22Rv1 (cell line): Measurements from ENCODE around the gene DYNC1I1.
"Not testable (repeated sequence)": the region's sequence is repeated elsewhere in the genome, so short reads cannot be mapped to it uniquely, and the experiment has no call there.

Source experiments
- H3K27ac ChIP-seq: fragments of 450-650 bp; 2 replicates; pipeline ENCODE4 v1.5.1; 2017
- CTCF ChIP-seq: fragments of 450-650 bp; IDR thresholded peaks from 2 replicates; pipeline ENCODE4 v1.5.1; 2017; ENCODE audit warnings: mild to moderate bottlenecking
- ZFX ChIP-seq: fragments of 450-650 bp; IDR thresholded peaks from 2 replicates; pipeline ENCODE4 v1.6.1; 2017; ENCODE audit warnings: antibody characterized with exemption, borderline replicate concordance

DYNC1I1 gene

GRCh38 chr7:95931460-95932232 lies 159.3 kb downstream of the DYNC1I1 start:
- TF ChIP-seq ZFX = no peak
- TF ChIP-seq CTCF = no peak
- H3K27ac ChIP-seq = no peak overlapping the region

GRCh38 chr7:95933618-95934017 lies 161.3 kb downstream of the DYNC1I1 start:
- TF ChIP-seq CTCF = no peak
- TF ChIP-seq ZFX = no peak
- H3K27ac ChIP-seq = no peak overlapping the region

GRCh38 chr7:95944867-95945266 lies 172.5 kb downstream of the DYNC1I1 start:
- not testable (repeated sequence) for H3K27ac ChIP-seq

- no peak overlapping the region for H3K27ac ChIP-seq
- TF ChIP-seq ZFX (no peak), CTCF (no peak)
Observed at GRCh38 chr7:95950698-95951097, 178.3 kb downstream of the DYNC1I1 start.

- no peak for TF ChIP-seq CTCF
- TF ChIP-seq ZFX = no peak
- H3K27ac ChIP-seq = no peak overlapping the region
Observed at GRCh38 chr7:95951531-95951930, 179.2 kb downstream of the DYNC1I1 start.

- no peak overlapping the region for H3K27ac ChIP-seq
- TF ChIP-seq ZFX (no peak), CTCF (no peak)
Observed at GRCh38 chr7:95951997-95952795, 179.8 kb downstream of the DYNC1I1 start.

- TF ChIP-seq ZFX = no peak
- TF ChIP-seq CTCF = no peak
- H3K27ac ChIP-seq = no peak overlapping the region
Observed at GRCh38 chr7:95952851-95953250, 180.5 kb downstream of the DYNC1I1 start.
